ENCODE results near the gene DHX40. TPM values are rescaled to one million over a fixed set of nuclear protein-coding genes. Genes with fewer than 3 reads are reported as not detected.
"Not testable (repeated sequence)": the region's sequence is repeated elsewhere in the genome, so short reads cannot be mapped to it uniquely, and the experiment has no call there.

DHX40 gene
- 10 to 100 TPM in 3 of 4 donors, 1 to 10 TPM in 1; 9.6 to 32.2 (median 12.5) TPM for polyA plus RNA-seq
- long read RNA-seq, donor 1: 0 reads
- long read RNA-seq, donor 2, partial matches to known transcripts: 0 of 2 reads
- long read RNA-seq, donor 2, other reads (novel, unspliced or antisense): 0 of 2 reads
- long read RNA-seq, donor 3, partial matches to known transcripts: 0 of 3 reads
- long read RNA-seq, donor 3, other reads (novel, unspliced or antisense): 0 of 3 reads
- long read RNA-seq, donor 4: 0 reads
- long read RNA-seq, donor 5, partial matches to known transcripts: 0 of 1 reads
- long read RNA-seq, donor 5, other reads (novel, unspliced or antisense): 0 of 1 reads
- long read RNA-seq, donor 6, partial matches to known transcripts: 6 of 7 reads
- long read RNA-seq, donor 6, other reads (novel, unspliced or antisense): 0 of 7 reads
- long read RNA-seq, donor 7, transcript DHX40-201 (18 exons, 3,660 nt): major isoform, 7 of 29 reads
- long read RNA-seq, donor 7, partial matches to known transcripts: 22 of 29 reads
- long read RNA-seq, donor 7, other reads (novel, unspliced or antisense): 0 of 29 reads
- long read RNA-seq, donor 8: 0 reads
- long read RNA-seq, donor 9, partial matches to known transcripts: 0 of 1 reads
- long read RNA-seq, donor 9, other reads (novel, unspliced or antisense): 0 of 1 reads
- long read RNA-seq, donor 10, transcript DHX40-201 (18 exons, 3,660 nt): major isoform, 11 of 11 reads
- long read RNA-seq, donor 10, partial matches to known transcripts: 0 of 11 reads
- long read RNA-seq, donor 10, other reads (novel, unspliced or antisense): 0 of 11 reads

DNA sequence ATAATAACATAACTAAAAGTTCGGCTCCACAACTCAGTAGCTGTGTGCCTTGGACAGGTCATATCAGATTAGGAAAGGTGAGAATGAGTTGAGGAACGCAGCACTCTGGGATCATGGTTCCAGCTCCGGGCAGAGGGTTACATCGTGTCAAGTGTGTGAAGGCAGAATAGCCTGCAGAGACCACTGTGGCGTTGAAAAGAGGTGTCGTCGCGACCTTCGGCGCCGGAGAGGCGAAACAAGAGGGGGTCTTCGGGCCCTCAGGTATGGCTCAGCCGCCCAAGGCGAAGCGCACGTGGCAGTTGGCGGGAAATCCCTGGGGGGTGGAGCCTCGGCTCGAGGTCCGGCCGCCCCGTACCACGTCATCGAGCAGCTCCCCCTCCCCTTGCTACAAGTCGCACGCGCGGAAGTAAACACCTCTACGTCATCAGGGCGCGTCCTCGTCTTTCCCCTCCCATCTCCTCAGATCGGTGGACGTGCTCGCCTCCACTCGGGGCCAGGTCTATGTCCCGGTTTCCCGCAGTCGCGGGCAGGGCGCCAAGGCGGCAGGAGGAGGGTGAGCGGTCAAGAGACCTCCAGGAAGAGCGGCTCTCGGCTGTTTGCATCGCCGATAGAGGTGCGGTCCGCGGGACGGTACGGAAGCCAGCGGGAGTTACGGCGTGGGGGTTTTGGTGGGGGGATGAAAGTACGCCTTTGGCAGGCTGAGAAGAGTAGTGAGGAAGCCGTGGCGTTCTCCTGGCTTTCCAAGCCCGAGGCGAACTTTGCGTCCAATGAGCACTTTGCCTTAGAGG lies at the start of gene DHX40:
Gene DHX40 (plus strand): TSS at position 440 of the 788 bp plus-strand sequence. CDS start 62 bp downstream, at position 502.
- peaks cover 0 to 3% (median 0%) of the 10 kb centered on the region in 3 donors for H3K36me3 ChIP-seq (ENCODE audit: control insufficient read depth in 3 of 3, insufficient read depth in 2 of 3, low read depth in 1 of 3, low read length in 3 of 3)
- peaks cover 0 to 5% (median 0%) of the 10 kb centered on the region in 3 donors for H3K27me3 ChIP-seq (ENCODE audit: control insufficient read depth in 3 of 3, insufficient read depth in 3 of 3, low read length in 3 of 3)
- FAIRE-seq (no peak), DNase-seq (peak; percentile 89 to 96)
- WGBS, 3 donors: 8 to 16% (median 13%) methylated on average over 61 to 62 of the region's 62 CpGs
- peaks cover 0 to 6% of the 10 kb centered on the region in 2 donors for H3K9me3 ChIP-seq (ENCODE audit: control insufficient read depth in 2 of 2, insufficient read depth in 1 of 2, low read depth in 1 of 2, low read length in 1 of 2)
- H3K4me3 ChIP-seq (ENCODE audit: low read depth in 1 of 3, low read length in 3 of 3): peak within 1 kb of the TSS; percentile 72 to 98 (median 85)
- H3K4me1 ChIP-seq (ENCODE audit: control insufficient read depth in 3 of 3, insufficient read depth in 2 of 3, low read depth in 1 of 3, low read length in 2 of 3): peaks cover 0 to 3% (median 0%) of the 10 kb centered on the region in 3 donors
- H3K27ac ChIP-seq (ENCODE audit: low read depth in 1 of 3, low read length in 2 of 3): peak within 1 kb of the TSS; percentile 6 to 85 (median 83)

DNA sequence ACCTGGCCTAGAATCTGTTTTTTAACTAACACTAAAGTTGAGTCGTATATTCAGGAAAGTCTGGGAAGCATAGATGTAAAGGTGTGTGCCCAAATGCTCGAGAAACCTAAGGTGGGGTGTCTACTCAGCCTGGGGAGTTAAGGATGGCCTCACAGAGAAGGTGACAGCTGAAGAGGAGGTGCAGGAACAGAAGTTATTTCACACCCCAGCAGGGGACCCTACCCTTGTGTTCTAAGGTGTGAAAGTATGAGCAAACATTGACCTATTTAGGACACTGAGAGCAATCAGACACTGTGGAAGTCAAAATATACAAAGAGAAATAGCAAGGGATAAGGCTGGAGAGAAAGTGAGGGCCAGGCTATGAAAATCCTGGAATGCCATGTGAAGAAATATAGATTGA lies 49.0 kb upstream of the DHX40 start:
- Histone ChIP-seq H3K36me3 (ENCODE audit: control insufficient read depth in 3 of 3, insufficient read depth in 2 of 3, low read depth in 1 of 3, low read length in 3 of 3) (no peaks in the 10 kb centered on the region), H3K4me3 (ENCODE audit: low read depth in 1 of 3, low read length in 3 of 3) (no peak overlapping the region), H3K9me3 (ENCODE audit: control insufficient read depth in 2 of 2, insufficient read depth in 1 of 2, low read depth in 1 of 2, low read length in 1 of 2) (no peaks in the 10 kb centered on the region), H3K27ac (ENCODE audit: low read depth in 1 of 3, low read length in 2 of 3) (no peak overlapping the region), H3K4me1 (ENCODE audit: control insufficient read depth in 3 of 3, insufficient read depth in 2 of 3, low read depth in 1 of 3, low read length in 2 of 3) (peaks cover 0 to 15% (median 0%) of the 10 kb centered on the region in 3 donors), H3K27me3 (ENCODE audit: control insufficient read depth in 3 of 3, insufficient read depth in 3 of 3, low read length in 3 of 3) (no peaks in the 10 kb centered on the region)
- WGBS, 3 donors: 72 to 86% (median 84%) methylated on average over 2 of the region's 2 CpGs
- DNase-seq (no peak), FAIRE-seq (no peak)

GRCh38 chr17:59519132-59519531 lies 46.3 kb upstream of the DHX40 start:
- no peak for DNase-seq
- Histone ChIP-seq H3K27ac (ENCODE audit: low read depth in 1 of 3, low read length in 2 of 3) (no peak overlapping the region), H3K27me3 (ENCODE audit: control insufficient read depth in 3 of 3, insufficient read depth in 3 of 3, low read length in 3 of 3) (no peaks in the 10 kb centered on the region), H3K4me3 (ENCODE audit: low read depth in 1 of 3, low read length in 3 of 3) (no peak overlapping the region), H3K9me3 (ENCODE audit: control insufficient read depth in 2 of 2, insufficient read depth in 1 of 2, low read depth in 1 of 2, low read length in 1 of 2) (no peaks in the 10 kb centered on the region), H3K36me3 (ENCODE audit: control insufficient read depth in 3 of 3, insufficient read depth in 2 of 3, low read depth in 1 of 3, low read length in 3 of 3) (no peaks in the 10 kb centered on the region), H3K4me1 (ENCODE audit: control insufficient read depth in 3 of 3, insufficient read depth in 2 of 3, low read depth in 1 of 3, low read length in 2 of 3) (peaks cover 0 to 11% (median 0%) of the 10 kb centered on the region in 3 donors)
- no peak for FAIRE-seq
- 87 to 96% (median 87%) methylated on average over 2 of the region's 2 CpGs for WGBS, 3 donors

DNA sequence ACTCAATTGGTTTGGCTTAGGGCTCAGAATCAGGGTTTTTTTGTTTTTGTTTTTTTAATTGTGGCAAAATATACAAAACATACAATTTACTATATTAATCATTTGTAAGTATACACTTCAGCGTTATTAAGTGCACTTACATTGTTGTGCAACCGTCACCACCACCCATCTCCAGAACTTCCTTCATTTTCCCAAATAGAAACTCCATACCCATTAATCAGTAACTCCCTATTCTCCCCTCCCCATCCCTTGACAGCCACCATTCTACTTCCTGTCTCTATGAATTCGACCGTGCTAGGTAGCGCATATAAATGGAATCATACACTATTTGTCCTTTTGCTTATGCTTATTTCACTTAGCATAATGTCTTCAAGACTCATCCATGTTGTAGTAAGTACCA lies 45.2 kb upstream of the DHX40 start:
- no peak overlapping the region for H3K4me3 ChIP-seq (ENCODE audit: low read depth in 1 of 3, low read length in 3 of 3)
- peaks cover 0 to 5% (median 0%) of the 10 kb centered on the region in 3 donors for H3K4me1 ChIP-seq (ENCODE audit: control insufficient read depth in 3 of 3, insufficient read depth in 2 of 3, low read depth in 1 of 3, low read length in 2 of 3)
- H3K27ac ChIP-seq (ENCODE audit: low read depth in 1 of 3, low read length in 2 of 3): no peak overlapping the region
- H3K27me3 ChIP-seq (ENCODE audit: control insufficient read depth in 3 of 3, insufficient read depth in 3 of 3, low read length in 3 of 3): no peaks in the 10 kb centered on the region
- DNase-seq (no peak), FAIRE-seq (no peak)
- 58 to 81% (median 74%) methylated on average over 5 of the region's 5 CpGs for WGBS, 3 donors
- no peaks in the 10 kb centered on the region for H3K9me3 ChIP-seq (ENCODE audit: control insufficient read depth in 2 of 2, insufficient read depth in 1 of 2, low read depth in 1 of 2, low read length in 1 of 2)
- H3K36me3 ChIP-seq (ENCODE audit: control insufficient read depth in 3 of 3, insufficient read depth in 2 of 3, low read depth in 1 of 3, low read length in 3 of 3): no peaks in the 10 kb centered on the region

DNA sequence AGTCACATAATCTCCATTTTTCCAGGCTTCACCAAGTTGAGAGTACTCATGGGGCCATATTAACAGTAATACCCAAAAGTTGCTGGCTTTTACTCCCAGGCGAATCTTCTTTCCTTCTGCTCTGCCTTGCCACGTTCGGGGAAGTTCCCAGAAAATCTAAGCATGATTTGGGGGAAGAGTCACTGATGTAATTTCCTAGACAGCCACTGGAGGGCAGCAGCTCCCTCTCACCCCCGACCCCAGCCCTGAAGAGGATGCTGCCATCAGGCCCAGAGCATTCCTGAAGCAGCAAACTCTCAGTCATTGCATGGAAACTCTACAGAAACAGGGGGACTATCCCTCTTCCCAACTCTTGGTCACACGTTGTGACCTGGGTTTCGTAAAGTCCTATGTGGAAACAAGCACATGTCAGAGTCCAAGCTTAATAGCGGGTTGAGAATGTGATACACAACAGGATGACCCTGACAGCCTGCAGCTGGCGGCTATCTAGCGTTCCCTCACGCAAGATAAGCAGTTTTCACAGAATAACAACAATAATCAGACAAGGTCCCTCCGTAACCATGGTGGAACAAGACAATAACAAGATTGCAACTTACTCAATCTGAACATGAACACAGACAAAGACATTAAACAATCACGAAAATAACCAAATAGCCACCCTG lies 43.8 kb upstream of the DHX40 start:
- no peaks in the 10 kb centered on the region for H3K36me3 ChIP-seq (ENCODE audit: control insufficient read depth in 3 of 3, insufficient read depth in 2 of 3, low read depth in 1 of 3, low read length in 3 of 3)
- no peak overlapping the region for H3K27ac ChIP-seq (ENCODE audit: low read depth in 1 of 3, low read length in 2 of 3)
- no peaks in the 10 kb centered on the region for H3K27me3 ChIP-seq (ENCODE audit: control insufficient read depth in 3 of 3, insufficient read depth in 3 of 3, low read length in 3 of 3)
- no peak overlapping the region for H3K4me3 ChIP-seq (ENCODE audit: low read depth in 1 of 3, low read length in 3 of 3)
- peaks cover 0 to 5% (median 0%) of the 10 kb centered on the region in 3 donors for H3K4me1 ChIP-seq (ENCODE audit: control insufficient read depth in 3 of 3, insufficient read depth in 2 of 3, low read depth in 1 of 3, low read length in 2 of 3)
- DNase-seq (peak; percentile 66 to 78), FAIRE-seq (no peak)
- H3K9me3 ChIP-seq (ENCODE audit: control insufficient read depth in 2 of 2, insufficient read depth in 1 of 2, low read depth in 1 of 2, low read length in 1 of 2): no peaks in the 10 kb centered on the region
- WGBS, 3 donors: 16 to 33% (median 25%) methylated on average over 12 of the region's 12 CpGs

GRCh38 chr17:59524930-59525329 lies 40.5 kb upstream of the DHX40 start:
- not testable (repeated sequence) for H3K27me3 ChIP-seq (ENCODE audit: control insufficient read depth in 3 of 3, insufficient read depth in 3 of 3, low read length in 3 of 3); FAIRE-seq; H3K9me3 ChIP-seq (ENCODE audit: control insufficient read depth in 2 of 2, insufficient read depth in 1 of 2, low read depth in 1 of 2, low read length in 1 of 2); H3K4me1 ChIP-seq (ENCODE audit: control insufficient read depth in 3 of 3, insufficient read depth in 2 of 3, low read depth in 1 of 3, low read length in 2 of 3); H3K36me3 ChIP-seq (ENCODE audit: control insufficient read depth in 3 of 3, insufficient read depth in 2 of 3, low read depth in 1 of 3, low read length in 3 of 3); H3K4me3 ChIP-seq (ENCODE audit: low read depth in 1 of 3, low read length in 3 of 3); H3K27ac ChIP-seq (ENCODE audit: low read depth in 1 of 3, low read length in 2 of 3); DNase-seq
- WGBS, 3 donors: 72 to 83% (median 82%) methylated on average over 3 of the region's 3 CpGs

DNA sequence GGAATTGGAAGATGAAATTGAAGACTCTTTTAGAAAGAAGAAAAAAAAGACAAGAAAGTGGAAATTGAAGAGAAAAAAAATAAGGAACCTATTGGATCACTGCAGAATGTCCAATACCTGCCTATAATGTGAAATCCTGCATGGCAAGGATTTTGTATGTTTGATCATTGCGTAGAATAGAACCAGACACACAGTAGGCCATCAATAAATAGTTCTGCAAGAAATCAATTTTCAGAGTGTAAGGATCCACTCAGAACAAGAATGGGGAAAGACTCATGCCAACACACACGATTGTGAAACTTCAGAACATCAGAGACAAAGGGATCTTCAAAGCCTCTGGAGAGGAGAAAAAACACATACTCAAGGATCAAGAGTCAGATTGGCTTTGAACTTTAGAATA lies 39.7 kb upstream of the DHX40 start:
- H3K27me3 ChIP-seq (ENCODE audit: control insufficient read depth in 3 of 3, insufficient read depth in 3 of 3, low read length in 3 of 3): no peaks in the 10 kb centered on the region
- H3K36me3 ChIP-seq (ENCODE audit: control insufficient read depth in 3 of 3, insufficient read depth in 2 of 3, low read depth in 1 of 3, low read length in 3 of 3): no peaks in the 10 kb centered on the region
- DNase-seq (no peak), FAIRE-seq (no peak)
- no peak overlapping the region for H3K27ac ChIP-seq (ENCODE audit: low read depth in 1 of 3, low read length in 2 of 3)
- no peak overlapping the region for H3K4me3 ChIP-seq (ENCODE audit: low read depth in 1 of 3, low read length in 3 of 3)
- H3K9me3 ChIP-seq (ENCODE audit: control insufficient read depth in 2 of 2, insufficient read depth in 1 of 2, low read depth in 1 of 2, low read length in 1 of 2): no peaks in the 10 kb centered on the region
- H3K4me1 ChIP-seq (ENCODE audit: control insufficient read depth in 3 of 3, insufficient read depth in 2 of 3, low read depth in 1 of 3, low read length in 2 of 3): peaks cover 0 to 5% (median 0%) of the 10 kb centered on the region in 3 donors
- WGBS, 3 donors: 45 to 64% (median 48%) methylated on average over 2 of the region's 2 CpGs

Data from small intestine (tissue), 16 donors.